ENCODE data around the gene MGMT. TPM values are rescaled to one million over a fixed set of nuclear protein-coding genes. Genes with fewer than 3 reads are reported as not detected.

Gene MGMT
- total and polyA plus RNA-seq, 2 experiments from 2014 or later: 19.3 to 21.9 TPM

DNA sequence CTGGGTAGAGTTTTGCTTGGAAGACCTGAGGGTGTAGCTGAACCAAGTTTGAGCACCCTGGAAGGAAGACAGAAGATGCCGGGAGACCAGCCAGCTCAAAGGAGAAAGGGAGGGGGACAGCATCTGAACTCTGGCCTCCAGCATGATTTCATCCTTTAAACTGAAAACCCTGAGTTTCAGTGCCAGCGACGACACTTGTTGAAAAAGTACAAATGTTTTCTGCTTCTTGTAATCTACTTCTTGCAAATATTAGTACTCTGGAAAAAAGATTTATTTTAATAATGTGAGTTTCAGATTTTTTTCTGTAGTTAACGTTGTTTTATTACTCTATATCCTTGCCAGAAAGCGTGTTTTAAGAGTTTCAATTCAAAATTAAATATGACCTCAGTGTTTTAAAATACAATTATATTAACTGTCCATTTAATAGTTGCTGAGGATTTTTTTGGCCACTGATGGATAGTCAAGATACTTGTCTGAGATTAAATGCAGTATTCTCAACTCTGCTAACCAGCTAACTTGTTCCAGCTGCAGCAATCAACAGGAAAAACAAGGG lies 227.7 kb downstream of the MGMT start:
- TF ChIP-seq, protein P1, sequence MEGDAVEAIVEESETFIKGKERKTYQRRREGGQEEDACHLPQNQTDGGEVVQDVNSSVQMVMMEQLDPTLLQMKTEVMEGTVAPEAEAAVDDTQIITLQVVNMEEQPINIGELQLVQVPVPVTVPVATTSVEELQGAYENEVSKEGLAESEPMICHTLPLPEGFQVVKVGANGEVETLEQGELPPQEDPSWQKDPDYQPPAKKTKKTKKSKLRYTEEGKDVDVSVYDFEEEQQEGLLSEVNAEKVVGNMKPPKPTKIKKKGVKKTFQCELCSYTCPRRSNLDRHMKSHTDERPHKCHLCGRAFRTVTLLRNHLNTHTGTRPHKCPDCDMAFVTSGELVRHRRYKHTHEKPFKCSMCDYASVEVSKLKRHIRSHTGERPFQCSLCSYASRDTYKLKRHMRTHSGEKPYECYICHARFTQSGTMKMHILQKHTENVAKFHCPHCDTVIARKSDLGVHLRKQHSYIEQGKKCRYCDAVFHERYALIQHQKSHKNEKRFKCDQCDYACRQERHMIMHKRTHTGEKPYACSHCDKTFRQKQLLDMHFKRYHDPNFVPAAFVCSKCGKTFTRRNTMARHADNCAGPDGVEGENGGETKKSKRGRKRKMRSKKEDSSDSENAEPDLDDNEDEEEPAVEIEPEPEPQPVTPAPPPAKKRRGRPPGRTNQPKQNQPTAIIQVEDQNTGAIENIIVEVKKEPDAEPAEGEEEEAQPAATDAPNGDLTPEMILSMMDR (conservative IDR thresholded peaks at IDR 0.05; ENCODE audit: low read depth in 2 of 2): no peak
- no peak for TF ChIP-seq EZH2 (IDR thresholded peaks at IDR 0.05; ENCODE audit: low read depth, unreplicated experiment)
- no peak for TF ChIP-seq EZH2phosphoT487 (IDR thresholded peaks at IDR 0.05; ENCODE audit: unreplicated experiment)
- TF ChIP-seq, protein P2, sequence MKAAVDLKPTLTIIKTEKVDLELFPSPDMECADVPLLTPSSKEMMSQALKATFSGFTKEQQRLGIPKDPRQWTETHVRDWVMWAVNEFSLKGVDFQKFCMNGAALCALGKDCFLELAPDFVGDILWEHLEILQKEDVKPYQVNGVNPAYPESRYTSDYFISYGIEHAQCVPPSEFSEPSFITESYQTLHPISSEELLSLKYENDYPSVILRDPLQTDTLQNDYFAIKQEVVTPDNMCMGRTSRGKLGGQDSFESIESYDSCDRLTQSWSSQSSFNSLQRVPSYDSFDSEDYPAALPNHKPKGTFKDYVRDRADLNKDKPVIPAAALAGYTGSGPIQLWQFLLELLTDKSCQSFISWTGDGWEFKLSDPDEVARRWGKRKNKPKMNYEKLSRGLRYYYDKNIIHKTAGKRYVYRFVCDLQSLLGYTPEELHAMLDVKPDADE (IDR thresholded peaks at IDR 0.05): no peak
- no peak for TF ChIP-seq CREB1 (CRISPR knock-in tag; IDR thresholded peaks at IDR 0.05; ENCODE audit: low read depth)
- TF ChIP-seq, protein P3, sequence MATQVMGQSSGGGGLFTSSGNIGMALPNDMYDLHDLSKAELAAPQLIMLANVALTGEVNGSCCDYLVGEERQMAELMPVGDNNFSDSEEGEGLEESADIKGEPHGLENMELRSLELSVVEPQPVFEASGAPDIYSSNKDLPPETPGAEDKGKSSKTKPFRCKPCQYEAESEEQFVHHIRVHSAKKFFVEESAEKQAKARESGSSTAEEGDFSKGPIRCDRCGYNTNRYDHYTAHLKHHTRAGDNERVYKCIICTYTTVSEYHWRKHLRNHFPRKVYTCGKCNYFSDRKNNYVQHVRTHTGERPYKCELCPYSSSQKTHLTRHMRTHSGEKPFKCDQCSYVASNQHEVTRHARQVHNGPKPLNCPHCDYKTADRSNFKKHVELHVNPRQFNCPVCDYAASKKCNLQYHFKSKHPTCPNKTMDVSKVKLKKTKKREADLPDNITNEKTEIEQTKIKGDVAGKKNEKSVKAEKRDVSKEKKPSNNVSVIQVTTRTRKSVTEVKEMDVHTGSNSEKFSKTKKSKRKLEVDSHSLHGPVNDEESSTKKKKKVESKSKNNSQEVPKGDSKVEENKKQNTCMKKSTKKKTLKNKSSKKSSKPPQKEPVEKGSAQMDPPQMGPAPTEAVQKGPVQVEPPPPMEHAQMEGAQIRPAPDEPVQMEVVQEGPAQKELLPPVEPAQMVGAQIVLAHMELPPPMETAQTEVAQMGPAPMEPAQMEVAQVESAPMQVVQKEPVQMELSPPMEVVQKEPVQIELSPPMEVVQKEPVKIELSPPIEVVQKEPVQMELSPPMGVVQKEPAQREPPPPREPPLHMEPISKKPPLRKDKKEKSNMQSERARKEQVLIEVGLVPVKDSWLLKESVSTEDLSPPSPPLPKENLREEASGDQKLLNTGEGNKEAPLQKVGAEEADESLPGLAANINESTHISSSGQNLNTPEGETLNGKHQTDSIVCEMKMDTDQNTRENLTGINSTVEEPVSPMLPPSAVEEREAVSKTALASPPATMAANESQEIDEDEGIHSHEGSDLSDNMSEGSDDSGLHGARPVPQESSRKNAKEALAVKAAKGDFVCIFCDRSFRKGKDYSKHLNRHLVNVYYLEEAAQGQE (IDR thresholded peaks at IDR 0.05; ENCODE audit: unreplicated experiment): no peak
- TF ChIP-seq, protein P4, sequence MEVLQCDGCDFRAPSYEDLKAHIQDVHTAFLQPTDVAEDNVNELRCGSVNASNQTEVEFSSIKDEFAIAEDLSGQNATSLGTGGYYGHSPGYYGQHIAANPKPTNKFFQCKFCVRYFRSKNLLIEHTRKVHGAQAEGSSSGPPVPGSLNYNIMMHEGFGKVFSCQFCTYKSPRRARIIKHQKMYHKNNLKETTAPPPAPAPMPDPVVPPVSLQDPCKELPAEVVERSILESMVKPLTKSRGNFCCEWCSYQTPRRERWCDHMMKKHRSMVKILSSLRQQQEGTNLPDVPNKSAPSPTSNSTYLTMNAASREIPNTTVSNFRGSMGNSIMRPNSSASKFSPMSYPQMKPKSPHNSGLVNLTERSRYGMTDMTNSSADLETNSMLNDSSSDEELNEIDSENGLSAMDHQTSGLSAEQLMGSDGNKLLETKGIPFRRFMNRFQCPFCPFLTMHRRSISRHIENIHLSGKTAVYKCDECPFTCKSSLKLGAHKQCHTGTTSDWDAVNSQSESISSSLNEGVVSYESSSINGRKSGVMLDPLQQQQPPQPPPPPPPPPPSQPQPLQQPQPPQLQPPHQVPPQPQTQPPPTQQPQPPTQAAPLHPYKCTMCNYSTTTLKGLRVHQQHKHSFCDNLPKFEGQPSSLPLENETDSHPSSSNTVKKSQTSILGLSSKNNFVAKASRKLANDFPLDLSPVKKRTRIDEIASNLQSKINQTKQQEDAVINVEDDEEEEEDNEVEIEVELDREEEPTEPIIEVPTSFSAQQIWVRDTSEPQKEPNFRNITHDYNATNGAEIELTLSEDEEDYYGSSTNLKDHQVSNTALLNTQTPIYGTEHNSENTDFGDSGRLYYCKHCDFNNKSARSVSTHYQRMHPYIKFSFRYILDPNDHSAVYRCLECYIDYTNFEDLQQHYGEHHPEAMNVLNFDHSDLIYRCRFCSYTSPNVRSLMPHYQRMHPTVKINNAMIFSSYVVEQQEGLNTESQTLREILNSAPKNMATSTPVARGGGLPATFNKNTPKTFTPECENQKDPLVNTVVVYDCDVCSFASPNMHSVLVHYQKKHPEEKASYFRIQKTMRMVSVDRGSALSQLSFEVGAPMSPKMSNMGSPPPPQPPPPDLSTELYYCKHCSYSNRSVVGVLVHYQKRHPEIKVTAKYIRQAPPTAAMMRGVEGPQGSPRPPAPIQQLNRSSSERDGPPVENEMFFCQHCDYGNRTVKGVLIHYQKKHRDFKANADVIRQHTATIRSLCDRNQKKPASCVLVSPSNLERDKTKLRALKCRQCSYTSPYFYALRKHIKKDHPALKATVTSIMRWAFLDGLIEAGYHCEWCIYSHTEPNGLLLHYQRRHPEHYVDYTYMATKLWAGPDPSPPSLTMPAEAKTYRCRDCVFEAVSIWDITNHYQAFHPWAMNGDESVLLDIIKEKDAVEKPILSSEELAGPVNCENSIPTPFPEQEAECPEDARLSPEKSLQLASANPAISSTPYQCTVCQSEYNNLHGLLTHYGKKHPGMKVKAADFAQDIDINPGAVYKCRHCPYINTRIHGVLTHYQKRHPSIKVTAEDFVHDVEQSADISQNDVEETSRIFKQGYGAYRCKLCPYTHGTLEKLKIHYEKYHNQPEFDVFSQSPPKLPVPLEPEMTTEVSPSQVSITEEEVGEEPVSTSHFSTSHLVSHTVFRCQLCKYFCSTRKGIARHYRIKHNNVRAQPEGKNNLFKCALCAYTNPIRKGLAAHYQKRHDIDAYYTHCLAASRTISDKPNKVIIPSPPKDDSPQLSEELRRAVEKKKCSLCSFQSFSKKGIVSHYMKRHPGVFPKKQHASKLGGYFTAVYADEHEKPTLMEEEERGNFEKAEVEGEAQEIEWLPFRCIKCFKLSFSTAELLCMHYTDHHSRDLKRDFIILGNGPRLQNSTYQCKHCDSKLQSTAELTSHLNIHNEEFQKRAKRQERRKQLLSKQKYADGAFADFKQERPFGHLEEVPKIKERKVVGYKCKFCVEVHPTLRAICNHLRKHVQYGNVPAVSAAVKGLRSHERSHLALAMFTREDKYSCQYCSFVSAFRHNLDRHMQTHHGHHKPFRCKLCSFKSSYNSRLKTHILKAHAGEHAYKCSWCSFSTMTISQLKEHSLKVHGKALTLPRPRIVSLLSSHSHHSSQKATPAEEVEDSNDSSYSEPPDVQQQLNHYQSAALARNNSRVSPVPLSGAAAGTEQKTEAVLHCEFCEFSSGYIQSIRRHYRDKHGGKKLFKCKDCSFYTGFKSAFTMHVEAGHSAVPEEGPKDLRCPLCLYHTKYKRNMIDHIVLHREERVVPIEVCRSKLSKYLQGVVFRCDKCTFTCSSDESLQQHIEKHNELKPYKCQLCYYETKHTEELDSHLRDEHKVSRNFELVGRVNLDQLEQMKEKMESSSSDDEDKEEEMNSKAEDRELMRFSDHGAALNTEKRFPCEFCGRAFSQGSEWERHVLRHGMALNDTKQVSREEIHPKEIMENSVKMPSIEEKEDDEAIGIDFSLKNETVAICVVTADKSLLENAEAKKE (CRISPR knock-in tag; IDR thresholded peaks at IDR 0.05): no peak
- no peak for TF ChIP-seq STAT1 (IDR thresholded peaks at IDR 0.05; ENCODE audit: unreplicated experiment)
- no peak for TF ChIP-seq NANOG (IDR thresholded peaks at IDR 0.05; ENCODE audit: borderline replicate concordance)
- no peak for TF ChIP-seq JUNB (IDR thresholded peaks at IDR 0.05; ENCODE audit: unreplicated experiment)
- no peak for TF ChIP-seq ZNF114 (CRISPR knock-in tag; IDR thresholded peaks at IDR 0.05)
- TF ChIP-seq POLR2AphosphoS5 (IDR thresholded peaks at IDR 0.05; ENCODE audit: low read depth): no peak
- no peaks in the 10 kb centered on the region for H3K4me1 ChIP-seq (ENCODE audit: insufficient read depth)
- Mint-ChIP-seq H3K36me3 (ENCODE audit: low read depth) (no peaks in the 10 kb centered on the region; the same call in 2 of the 3 replicates), H3K9me3 (no peaks in the 10 kb centered on the region), H3K4me1 (peaks cover 6% of the 10 kb centered on the region; the same call in 2 of the 3 replicates), H3K4me3 (no peak overlapping the region), H3K27me3 (ENCODE audit: insufficient read depth, low read depth, poor library complexity) (peaks cover 10% of the 10 kb centered on the region), H3K27ac (no peak overlapping the region)
- no peaks in the 10 kb centered on the region for H3K36me3 ChIP-seq (ENCODE audit: insufficient read depth)
- no peak overlapping the region for H3K4me3 ChIP-seq
- H3F3A ChIP-seq (replicated peaks; ENCODE audit: low read depth): no peaks in the 10 kb centered on the region
- no peak overlapping the region for H3K4me2 ChIP-seq
- no peak overlapping the region for H2AFZ ChIP-seq
- H3K27ac ChIP-seq (ENCODE audit: low read depth): no peak overlapping the region
- ATAC-seq (no peak), DNase-seq (ENCODE audit: low spot score) (no peak)
- no peaks in the 10 kb centered on the region for H3K27me3 ChIP-seq (ENCODE audit: insufficient read depth)
- no peaks in the 10 kb centered on the region for H3K9me2 ChIP-seq (ENCODE audit: insufficient read depth)
- no peaks in the 10 kb centered on the region; the same call in 1 of the 2 replicates for H4K20me1 ChIP-seq (replicated peaks; ENCODE audit: insufficient read depth)
- H3K79me2 ChIP-seq (replicated peaks; ENCODE audit: insufficient read depth): no peaks in the 10 kb centered on the region
